Activated CD4-positive, alpha-beta T cell treated with anti-CD3 and anti-CD28 coated beads, Interleukin-2, amount 10 ng/mL, durations not matched to agents 24 days and 14 days (primary cell): ENCODE data around the gene DLG2. TPM values are rescaled to one million over a fixed set of nuclear protein-coding genes. Genes with fewer than 3 reads are reported as not detected.

Source experiments
- DNase-seq: peaks from one replicate; pipeline ENCODE4 v3.0.0; 2022
- H3K27ac Mint-ChIP-seq: one replicate; pipeline ENCODE4 v1.8.0; 2022; ENCODE audit warnings: mild to moderate bottlenecking, mixed read lengths
- H3K27me3 Mint-ChIP-seq: one replicate; pipeline ENCODE4 v1.8.0; 2022; ENCODE audit warnings: mixed read lengths
- H3K36me3 Mint-ChIP-seq: one replicate; pipeline ENCODE4 v1.8.0; 2022; ENCODE audit warnings: low read depth, mild to moderate bottlenecking, mixed read lengths
- H3K4me1 Mint-ChIP-seq: one replicate; pipeline ENCODE4 v1.8.0; 2021; ENCODE audit warnings: mixed read lengths
- H3K4me3 Mint-ChIP-seq: one replicate; pipeline ENCODE4 v1.8.0; 2022; ENCODE audit warnings: mild to moderate bottlenecking, moderate library complexity, mixed read lengths
- H3K9me3 Mint-ChIP-seq: one replicate; pipeline ENCODE4 v1.8.0; 2021; ENCODE audit warnings: mixed read lengths
- intact Hi-C: fragments of 100-400 bp; cut with micrococcal nuclease; formaldehyde crosslinking; loops from one replicate; pipeline ENCODE4 v1.15.1; 2023
- total RNA-seq: library from RNA; stranded (reverse); gene quantifications from 2 replicates; pipeline ENCODE4 v1.2.3, GENCODE V29; 2022

The DLG2 gene
- total RNA-seq, 1 donor from 2014 or later = 1.0 TPM

GRCh38 chr11:84224042-84224441 lies 1403.1 kb downstream of the DLG2 start:
- Mint-ChIP-seq H3K36me3 (no peaks in the 10 kb centered on the region), H3K27ac (no peak overlapping the region), H3K9me3 (no peaks in the 10 kb centered on the region), H3K4me1 (no peaks in the 10 kb centered on the region), H3K27me3 (no peaks in the 10 kb centered on the region), H3K4me3 (no peak overlapping the region)
- intact Hi-C loops = no loop called here
- no peak for DNase-seq

DNA sequence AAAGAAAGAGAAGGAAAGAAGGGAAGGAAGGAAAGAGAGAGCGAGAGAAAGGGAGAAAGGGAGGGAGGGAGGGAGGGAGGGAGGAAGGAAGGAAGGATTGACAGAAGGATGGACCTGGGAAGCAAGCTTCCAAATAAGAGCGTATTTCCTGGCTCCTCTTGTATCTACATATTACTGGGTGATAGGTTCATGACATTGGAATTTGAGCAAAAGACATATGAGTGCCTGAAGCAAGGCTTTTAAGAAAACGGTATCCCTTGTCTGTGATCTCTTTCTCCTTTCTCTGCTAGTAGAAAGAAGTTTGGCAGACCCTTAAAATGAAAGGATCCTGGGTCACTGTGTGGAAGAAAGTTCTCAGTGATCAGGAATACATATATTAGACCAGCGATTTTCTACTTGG lies 1408.8 kb downstream of the DLG2 start:
- Mint-ChIP-seq H3K27ac (no peak overlapping the region), H3K36me3 (no peaks in the 10 kb centered on the region), H3K4me3 (no peak overlapping the region), H3K27me3 (no peaks in the 10 kb centered on the region), H3K4me1 (no peaks in the 10 kb centered on the region), H3K9me3 (no peaks in the 10 kb centered on the region)
- intact Hi-C loops = no loop called here
- no peak for DNase-seq

DNA sequence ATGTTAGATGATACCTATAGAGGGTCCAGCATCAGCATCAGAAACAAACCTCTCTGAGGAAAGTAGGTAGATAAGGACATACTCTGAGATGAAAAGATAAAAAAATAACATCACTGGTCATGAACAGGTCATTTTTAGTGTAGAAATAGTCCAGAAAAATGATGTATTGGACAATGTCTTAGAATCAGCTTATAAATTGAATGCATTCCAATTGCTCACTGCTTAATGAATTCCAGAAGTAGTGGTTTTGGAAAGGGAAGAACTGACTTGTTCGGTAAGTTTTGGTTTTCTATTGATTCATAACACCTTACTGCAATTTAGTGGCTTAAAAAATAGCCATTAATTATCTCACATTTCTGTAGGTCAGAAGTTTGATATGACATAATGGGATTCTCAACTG lies 1411.5 kb downstream of the DLG2 start:
- H3K9me3 Mint-ChIP-seq = no peaks in the 10 kb centered on the region
- no peaks in the 10 kb centered on the region for H3K4me1 Mint-ChIP-seq
- no peaks in the 10 kb centered on the region for H3K27me3 Mint-ChIP-seq
- no peaks in the 10 kb centered on the region for H3K36me3 Mint-ChIP-seq
- H3K4me3 Mint-ChIP-seq = no peak overlapping the region
- H3K27ac Mint-ChIP-seq = no peak overlapping the region
- DNase-seq = no peak
- intact Hi-C loops = no loop called here

DNA sequence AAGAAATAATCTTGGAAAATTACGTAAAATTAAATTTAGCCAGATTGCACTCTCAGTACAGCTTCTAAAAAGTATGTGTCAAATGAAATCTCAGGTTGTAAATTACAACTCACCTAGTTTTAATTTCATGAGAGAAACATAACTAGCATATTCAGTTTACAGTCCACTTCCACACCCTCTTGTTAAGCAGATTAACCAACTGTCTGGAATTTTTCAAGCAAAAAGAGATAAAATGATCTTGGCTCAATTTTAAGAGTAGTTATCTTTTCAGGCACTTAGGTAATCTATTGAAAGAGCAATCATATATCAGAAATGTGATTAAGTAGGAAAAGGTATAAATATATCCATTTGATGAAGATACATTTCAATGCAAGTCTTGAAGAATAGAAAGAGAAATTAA lies 1412.6 kb downstream of the DLG2 start:
- intact Hi-C loops = no loop called here
- DNase-seq = no peak
- Mint-ChIP-seq H3K4me1 (no peaks in the 10 kb centered on the region), H3K9me3 (no peaks in the 10 kb centered on the region), H3K27me3 (no peaks in the 10 kb centered on the region), H3K4me3 (no peak overlapping the region), H3K36me3 (no peaks in the 10 kb centered on the region), H3K27ac (no peak overlapping the region)

DNA sequence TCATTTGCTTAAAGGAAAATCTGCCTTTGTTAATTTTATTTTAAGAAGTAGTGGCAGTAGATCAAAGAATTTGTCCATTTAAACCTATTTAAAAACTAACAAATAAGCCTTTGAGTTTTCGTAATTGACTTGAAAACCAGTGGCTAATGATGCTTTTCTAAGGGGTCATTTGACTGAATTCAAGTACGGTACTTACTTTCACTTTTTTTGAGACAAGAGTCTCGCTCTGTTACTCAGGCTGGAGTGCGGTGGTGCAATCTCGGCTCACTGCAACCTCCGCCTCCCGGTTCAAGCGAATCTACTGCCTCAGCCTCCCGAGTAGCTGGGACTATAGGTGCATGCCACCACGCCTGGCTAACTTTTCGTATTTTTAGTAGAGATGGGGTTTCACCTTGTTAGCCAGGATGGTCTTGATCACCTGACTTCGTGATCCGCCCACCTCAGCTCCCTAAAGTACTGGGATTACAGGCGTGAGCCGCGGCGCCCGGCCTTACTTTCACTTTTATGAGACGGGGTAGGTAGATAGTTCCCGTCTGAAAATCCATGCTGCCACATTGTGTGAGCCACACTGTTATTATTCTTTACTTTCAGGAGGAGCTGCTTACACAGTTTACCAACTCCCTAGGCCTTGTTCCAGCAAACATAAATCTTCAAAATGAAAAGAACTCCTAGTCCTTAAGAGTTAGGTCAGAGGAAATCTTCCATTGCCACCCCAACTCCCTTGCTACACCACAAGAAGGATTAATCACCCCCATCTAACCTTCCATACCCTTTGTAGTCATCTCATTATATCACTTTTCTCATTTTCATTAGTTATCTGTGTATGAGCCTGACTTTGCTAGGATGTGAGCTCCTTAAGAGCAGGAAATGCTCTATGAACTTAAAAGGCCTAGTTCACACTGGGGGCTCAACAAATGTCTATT lies 1414.4 kb downstream of the DLG2 start:
- H3K27me3 Mint-ChIP-seq = no peaks in the 10 kb centered on the region
- H3K36me3 Mint-ChIP-seq = no peaks in the 10 kb centered on the region
- no peak overlapping the region for H3K27ac Mint-ChIP-seq
- H3K9me3 Mint-ChIP-seq = no peaks in the 10 kb centered on the region
- no peaks in the 10 kb centered on the region for H3K4me1 Mint-ChIP-seq
- DNase-seq = no peak
- intact Hi-C loops = no loop called here
- H3K4me3 Mint-ChIP-seq = no peak overlapping the region

- Mint-ChIP-seq H3K4me1 (no peaks in the 10 kb centered on the region), H3K4me3 (no peak overlapping the region), H3K27me3 (no peaks in the 10 kb centered on the region), H3K36me3 (no peaks in the 10 kb centered on the region), H3K27ac (no peak overlapping the region), H3K9me3 (no peaks in the 10 kb centered on the region)
- intact Hi-C loops = no loop called here
- no peak for DNase-seq
Measured at GRCh38 chr11:84211896-84212295, 1415.2 kb downstream of the DLG2 start.

GRCh38 chr11:84194696-84195095 lies 1432.4 kb downstream of the DLG2 start:
- intact Hi-C loops = no loop called here
- Mint-ChIP-seq H3K27ac (no peak overlapping the region), H3K9me3 (peaks cover 4% of the 10 kb centered on the region), H3K4me1 (no peaks in the 10 kb centered on the region), H3K36me3 (no peaks in the 10 kb centered on the region), H3K4me3 (no peak overlapping the region), H3K27me3 (no peaks in the 10 kb centered on the region)
- no peak for DNase-seq

GRCh38 chr11:84193706-84194105 lies 1433.4 kb downstream of the DLG2 start:
- Mint-ChIP-seq H3K36me3 (no peaks in the 10 kb centered on the region), H3K4me1 (no peaks in the 10 kb centered on the region), H3K9me3 (peaks cover 7% of the 10 kb centered on the region), H3K4me3 (no peak overlapping the region), H3K27ac (no peak overlapping the region), H3K27me3 (no peaks in the 10 kb centered on the region)
- no peak for DNase-seq
- intact Hi-C loops = no loop called here

DNA sequence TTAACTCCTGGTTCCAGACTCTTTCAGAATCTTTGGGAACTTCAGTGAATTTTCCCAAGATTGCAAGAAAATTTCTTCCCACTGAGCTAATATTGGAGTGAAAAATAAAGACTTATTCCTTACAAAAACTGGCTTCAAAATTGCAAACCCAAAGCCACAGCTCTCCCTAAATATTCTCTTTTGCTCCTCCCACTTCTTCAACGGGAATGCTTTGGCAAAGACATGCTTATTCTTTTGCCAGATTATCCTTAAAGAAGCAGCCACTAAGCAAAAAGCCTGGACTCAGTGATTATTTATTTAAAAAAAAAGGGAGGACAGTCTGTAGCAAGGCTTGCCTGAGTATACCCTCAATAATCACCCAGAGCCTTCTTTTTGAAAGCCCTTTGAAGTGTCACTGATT lies 1438.6 kb downstream of the DLG2 start:
- no peak for DNase-seq
- Mint-ChIP-seq H3K36me3 (no peaks in the 10 kb centered on the region), H3K27ac (no peak overlapping the region), H3K4me3 (no peak overlapping the region), H3K4me1 (no peaks in the 10 kb centered on the region), H3K9me3 (peaks cover 7% of the 10 kb centered on the region), H3K27me3 (no peaks in the 10 kb centered on the region)
- intact Hi-C loops = no loop called here

DNA sequence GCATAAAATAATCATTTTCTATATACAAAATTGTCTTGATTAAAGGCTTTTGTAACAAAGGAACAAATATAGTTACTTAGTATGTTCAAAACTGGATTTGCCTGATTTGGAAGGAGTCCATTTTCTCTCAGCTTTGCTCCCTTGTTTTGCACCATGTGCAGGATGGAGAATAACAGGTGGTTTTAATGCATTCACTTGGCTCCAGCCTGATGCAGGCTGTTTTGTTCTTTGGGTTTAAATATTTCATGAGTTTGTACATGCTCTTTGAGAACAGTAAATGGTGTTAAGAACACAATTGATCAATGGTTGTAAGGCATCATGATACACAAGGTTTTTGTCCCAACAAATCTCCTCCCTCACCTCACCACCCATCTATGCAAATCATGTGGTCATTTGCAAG lies 1454.1 kb downstream of the DLG2 start:
- no peaks in the 10 kb centered on the region for H3K4me1 Mint-ChIP-seq
- intact Hi-C loops = no loop called here

DNA sequence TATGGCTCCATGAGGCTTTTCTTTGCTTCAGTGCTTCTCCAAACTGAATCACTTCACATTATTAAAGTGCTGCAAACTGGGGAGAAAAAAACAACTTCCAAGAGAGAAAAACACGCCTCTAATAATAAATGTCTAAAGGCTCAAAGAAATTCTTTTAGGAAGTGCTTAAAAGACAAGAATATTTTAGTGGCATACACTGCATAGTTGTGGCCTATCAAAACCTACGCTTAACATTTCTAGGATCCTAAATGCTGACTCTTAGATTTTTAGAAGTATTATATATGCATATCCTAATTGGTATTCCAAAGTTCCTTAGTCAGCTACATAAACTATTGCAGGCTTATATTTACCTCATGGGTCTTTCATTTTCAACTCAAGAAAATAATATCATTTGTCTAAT lies 1462.0 kb downstream of the DLG2 start:
- Mint-ChIP-seq H3K4me3 (no peak overlapping the region), H3K27ac (no peak overlapping the region), H3K4me1 (no peaks in the 10 kb centered on the region), H3K36me3 (no peaks in the 10 kb centered on the region), H3K9me3 (peaks cover 4% of the 10 kb centered on the region), H3K27me3 (no peaks in the 10 kb centered on the region)
- no peak for DNase-seq
- intact Hi-C loops = no loop called here

More for the DNA sequence above, 1454.1 kb downstream of the DLG2 start:
- no peaks in the 10 kb centered on the region for H3K27me3 Mint-ChIP-seq
- H3K4me3 Mint-ChIP-seq = no peak overlapping the region
- no peak for DNase-seq
- H3K9me3 Mint-ChIP-seq = peaks cover 16% of the 10 kb centered on the region
- no peaks in the 10 kb centered on the region for H3K36me3 Mint-ChIP-seq
- H3K27ac Mint-ChIP-seq = no peak overlapping the region

DNA sequence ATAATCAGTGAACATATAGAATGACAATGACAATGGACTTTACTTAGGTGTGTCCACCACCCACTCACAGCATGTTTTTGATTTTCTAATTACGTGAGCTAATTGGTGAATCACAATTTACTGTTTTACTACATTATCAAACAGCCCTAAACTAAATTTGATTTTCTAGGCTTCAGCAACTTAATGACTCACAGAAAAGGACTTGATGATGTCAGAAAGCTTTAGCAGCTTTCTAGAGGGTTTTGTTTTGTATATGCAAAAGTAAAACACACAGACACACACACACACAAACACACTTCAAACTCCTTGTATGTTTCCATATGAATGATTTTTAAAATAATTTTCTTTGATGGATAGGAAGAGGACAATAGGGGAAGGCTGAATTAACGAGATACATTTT lies 1462.4 kb downstream of the DLG2 start:
- H3K27ac Mint-ChIP-seq = no peak overlapping the region
- no peak for DNase-seq
- H3K27me3 Mint-ChIP-seq = no peaks in the 10 kb centered on the region
- H3K4me3 Mint-ChIP-seq = no peak overlapping the region
- intact Hi-C loops = no loop called here
- H3K9me3 Mint-ChIP-seq = peaks cover 4% of the 10 kb centered on the region
- H3K36me3 Mint-ChIP-seq = no peaks in the 10 kb centered on the region
- no peaks in the 10 kb centered on the region for H3K4me1 Mint-ChIP-seq

DNA sequence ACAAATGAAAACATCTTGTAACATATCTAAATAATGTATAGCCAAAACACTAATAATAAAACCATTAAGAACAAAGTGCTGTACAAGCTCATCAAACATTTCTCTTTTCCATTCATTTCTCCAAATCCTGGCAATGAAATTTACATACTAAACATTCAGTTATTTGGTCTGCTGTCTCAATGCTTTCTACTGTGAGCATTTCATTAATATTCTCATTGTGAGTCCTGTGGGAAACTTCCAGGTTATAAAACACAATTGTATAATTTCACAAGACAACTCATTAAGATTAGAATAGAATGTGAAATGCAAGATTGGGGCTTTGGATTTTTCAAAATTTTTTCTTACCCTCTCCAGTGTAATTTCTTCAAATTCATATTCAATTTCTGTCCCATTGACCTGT lies 1464.0 kb downstream of the DLG2 start:
- Mint-ChIP-seq H3K27me3 (no peaks in the 10 kb centered on the region), H3K9me3 (no peaks in the 10 kb centered on the region), H3K36me3 (no peaks in the 10 kb centered on the region), H3K4me3 (no peak overlapping the region), H3K4me1 (no peaks in the 10 kb centered on the region), H3K27ac (no peak overlapping the region)
- DNase-seq = no peak
- intact Hi-C loops = no loop called here

- H3K27ac Mint-ChIP-seq = no peak overlapping the region
- H3K9me3 Mint-ChIP-seq = peaks cover 4% of the 10 kb centered on the region
- intact Hi-C loops = no loop called here
- no peaks in the 10 kb centered on the region for H3K36me3 Mint-ChIP-seq
- no peak overlapping the region for H3K4me3 Mint-ChIP-seq
- no peaks in the 10 kb centered on the region for H3K27me3 Mint-ChIP-seq
- H3K4me1 Mint-ChIP-seq = no peaks in the 10 kb centered on the region
- no peak for DNase-seq
Measured at GRCh38 chr11:84157639-84158038, 1469.5 kb downstream of the DLG2 start.

- DNase-seq = no peak
- Mint-ChIP-seq H3K9me3 (peaks cover 8% of the 10 kb centered on the region), H3K4me1 (no peaks in the 10 kb centered on the region)
Measured at GRCh38 chr11:84146826-84147225, 1480.3 kb downstream of the DLG2 start.

More at GRCh38 chr11:84146826-84147225, 1480.3 kb downstream of the DLG2 start:
- H3K36me3 Mint-ChIP-seq = no peaks in the 10 kb centered on the region
- no peaks in the 10 kb centered on the region for H3K27me3 Mint-ChIP-seq
- H3K27ac Mint-ChIP-seq = no peak overlapping the region
- intact Hi-C loops = no loop called here
- no peak overlapping the region for H3K4me3 Mint-ChIP-seq
